ENCODE results near the gene ETV2.

DNA sequence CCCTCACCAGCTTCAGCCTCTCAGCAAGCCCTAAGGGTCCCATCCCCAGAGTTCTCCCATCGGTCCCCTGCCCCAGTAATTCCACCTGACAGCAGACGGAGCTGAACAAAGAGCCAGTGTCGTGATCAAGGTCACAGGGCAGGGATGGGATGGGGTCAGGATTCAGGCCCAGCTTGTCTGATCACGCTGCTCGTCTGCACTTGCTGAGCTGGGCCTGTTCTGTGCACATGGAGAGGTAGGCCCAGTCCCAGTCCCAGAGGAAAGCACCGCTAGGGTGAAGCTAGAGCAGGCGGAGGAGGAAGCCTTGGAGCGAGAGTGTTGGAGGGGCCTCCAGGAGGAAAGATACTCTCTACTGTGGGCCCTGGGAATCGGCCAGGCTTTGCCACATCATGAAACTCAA lies 19.8 kb upstream of the ETV2 start:
- TF ChIP-seq POLR2A (IDR thresholded peaks at IDR 0.05; ENCODE audit: low read length) (no peak; the same call in 1 of the 2 replicates), BHLHE40 (IDR thresholded peaks at IDR 0.05; ENCODE audit: low read depth, low read length) (no peak), MYC (IDR thresholded peaks at IDR 0.05; ENCODE audit: borderline replicate concordance, low read length) (no peak), CTCF (IDR thresholded peaks at IDR 0.05) (no peak), RCOR1 (IDR thresholded peaks at IDR 0.05; ENCODE audit: low read depth, low read length) (no peak), CHD2 (IDR thresholded peaks at IDR 0.05; ENCODE audit: low read length, partially characterized antibody) (no peak), ESRRA (IDR thresholded peaks at IDR 0.05; ENCODE audit: borderline replicate concordance, low read length) (no peak), EP300 (IDR thresholded peaks at IDR 0.05) (no peak), ZNF302 (CRISPR knock-in tag; IDR thresholded peaks at IDR 0.05) (no peak), HMGXB4 (CRISPR knock-in tag; IDR thresholded peaks at IDR 0.05; ENCODE audit: borderline replicate concordance) (no peak)
- TF ChIP-seq, protein P1, sequence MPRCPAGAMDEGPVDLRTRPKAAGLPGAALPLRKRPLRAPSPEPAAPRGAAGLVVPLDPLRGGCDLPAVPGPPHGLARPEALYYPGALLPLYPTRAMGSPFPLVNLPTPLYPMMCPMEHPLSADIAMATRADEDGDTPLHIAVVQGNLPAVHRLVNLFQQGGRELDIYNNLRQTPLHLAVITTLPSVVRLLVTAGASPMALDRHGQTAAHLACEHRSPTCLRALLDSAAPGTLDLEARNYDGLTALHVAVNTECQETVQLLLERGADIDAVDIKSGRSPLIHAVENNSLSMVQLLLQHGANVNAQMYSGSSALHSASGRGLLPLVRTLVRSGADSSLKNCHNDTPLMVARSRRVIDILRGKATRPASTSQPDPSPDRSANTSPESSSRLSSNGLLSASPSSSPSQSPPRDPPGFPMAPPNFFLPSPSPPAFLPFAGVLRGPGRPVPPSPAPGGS (IDR thresholded peaks at IDR 0.05) = no peak
- TF ChIP-seq, protein P2, sequence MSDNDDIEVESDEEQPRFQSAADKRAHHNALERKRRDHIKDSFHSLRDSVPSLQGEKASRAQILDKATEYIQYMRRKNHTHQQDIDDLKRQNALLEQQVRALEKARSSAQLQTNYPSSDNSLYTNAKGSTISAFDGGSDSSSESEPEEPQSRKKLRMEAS (IDR thresholded peaks at IDR 0.05) = no peak
- TF ChIP-seq, protein P3, sequence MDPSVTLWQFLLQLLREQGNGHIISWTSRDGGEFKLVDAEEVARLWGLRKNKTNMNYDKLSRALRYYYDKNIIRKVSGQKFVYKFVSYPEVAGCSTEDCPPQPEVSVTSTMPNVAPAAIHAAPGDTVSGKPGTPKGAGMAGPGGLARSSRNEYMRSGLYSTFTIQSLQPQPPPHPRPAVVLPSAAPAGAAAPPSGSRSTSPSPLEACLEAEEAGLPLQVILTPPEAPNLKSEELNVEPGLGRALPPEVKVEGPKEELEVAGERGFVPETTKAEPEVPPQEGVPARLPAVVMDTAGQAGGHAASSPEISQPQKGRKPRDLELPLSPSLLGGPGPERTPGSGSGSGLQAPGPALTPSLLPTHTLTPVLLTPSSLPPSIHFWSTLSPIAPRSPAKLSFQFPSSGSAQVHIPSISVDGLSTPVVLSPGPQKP (IDR thresholded peaks at IDR 0.05; ENCODE audit: low read depth, low read length) = no peak

Measured in A549 (cell line).